Lower leg skin (tissue), 4 donors: ENCODE data around the gene DECR2. TPM values are rescaled to one million over a fixed set of nuclear protein-coding genes. Genes with fewer than 3 reads are reported as not detected.

ENCODE experiments used
- DNase-seq, 2 donors: peaks; one replicate each; pipeline ENCODE4 v3.0.0-alpha.2; 2019; ENCODE audit warnings: low spot score in 2 of 2
- H3K4me3 ChIP-seq: fragments of 200-600 bp; sonication (generic); 2 replicates; pipeline ENCODE4 v1.5.1; 2017; ENCODE audit warnings: mild to moderate bottlenecking, low read depth; ENCODE audit not compliant: poor library complexity, severe bottlenecking
- POLR2A ChIP-seq, 2 donors: fragments of 450-650 bp; IDR thresholded peaks; one replicate each; pipeline ENCODE4 v1.6.1; 2016 to 2017; ENCODE audit warnings: antibody characterized with exemption in 2 of 2, mild to moderate bottlenecking in 1 of 2, moderate library complexity in 1 of 2
- WGBS, 2 donors: methylation state at CpG; one replicate each; pipeline ENCODE4 v1.1.5; 2018; 5-methylcytosine and 5-hydroxymethylcytosine counted together
- intact Hi-C: fragments of 100-400 bp; cut with DNase I; formaldehyde crosslinking; loops from one replicate; pipeline ENCODE4 v1.15.0; 2023; ENCODE audit warnings: low total_unique reads
- total RNA-seq, 4 donors: library from RNA; depleted of rRNA; stranded (reverse); fragments of >200 nt; gene quantifications; one replicate each; pipeline ENCODE4 v1.1.0, GENCODE V29; 2016
- TF ChIP-seq, protein P1 (sequence below), 3 donors: fragments of 450-650 bp; IDR thresholded peaks; one replicate each; pipeline ENCODE4 v1.5.1; 2016; ENCODE audit warnings: antibody characterized with exemption in 3 of 3, mild to moderate bottlenecking in 3 of 3, moderate library complexity in 2 of 3

The DECR2 gene
- total RNA-seq, 4 donors from 2014 or later: 14.0 to 21.0 (median 18.8) TPM

DNA sequence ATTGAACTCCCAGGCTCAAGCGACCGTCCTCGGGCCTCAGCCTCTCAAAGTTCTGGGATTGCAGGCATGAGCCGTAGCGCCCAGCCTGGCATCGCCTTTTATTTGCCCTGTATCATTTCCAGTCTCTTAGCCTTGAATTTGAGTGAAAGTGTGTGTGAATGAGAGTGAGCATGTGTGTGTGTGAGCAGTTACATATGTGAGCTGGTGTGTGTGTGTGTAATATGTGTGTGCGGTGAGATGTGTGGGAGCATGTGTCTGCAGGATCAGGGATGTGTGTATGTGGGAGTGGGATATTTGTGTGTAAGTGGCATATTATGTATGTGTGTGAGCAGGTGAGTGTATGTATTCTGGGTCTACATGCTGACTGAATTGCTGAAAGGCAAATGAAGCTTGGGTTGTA lies 29.2 kb downstream of the DECR2 start:
- H3K4me3 ChIP-seq: no peak overlapping the region
- 95 to 96% methylated on average over 7 of the region's 7 CpGs for WGBS, 2 donors
- intact Hi-C loops: no loop called here
- TF ChIP-seq POLR2A (IDR thresholded peaks at IDR 0.05): no peak
- TF ChIP-seq, protein P1, sequence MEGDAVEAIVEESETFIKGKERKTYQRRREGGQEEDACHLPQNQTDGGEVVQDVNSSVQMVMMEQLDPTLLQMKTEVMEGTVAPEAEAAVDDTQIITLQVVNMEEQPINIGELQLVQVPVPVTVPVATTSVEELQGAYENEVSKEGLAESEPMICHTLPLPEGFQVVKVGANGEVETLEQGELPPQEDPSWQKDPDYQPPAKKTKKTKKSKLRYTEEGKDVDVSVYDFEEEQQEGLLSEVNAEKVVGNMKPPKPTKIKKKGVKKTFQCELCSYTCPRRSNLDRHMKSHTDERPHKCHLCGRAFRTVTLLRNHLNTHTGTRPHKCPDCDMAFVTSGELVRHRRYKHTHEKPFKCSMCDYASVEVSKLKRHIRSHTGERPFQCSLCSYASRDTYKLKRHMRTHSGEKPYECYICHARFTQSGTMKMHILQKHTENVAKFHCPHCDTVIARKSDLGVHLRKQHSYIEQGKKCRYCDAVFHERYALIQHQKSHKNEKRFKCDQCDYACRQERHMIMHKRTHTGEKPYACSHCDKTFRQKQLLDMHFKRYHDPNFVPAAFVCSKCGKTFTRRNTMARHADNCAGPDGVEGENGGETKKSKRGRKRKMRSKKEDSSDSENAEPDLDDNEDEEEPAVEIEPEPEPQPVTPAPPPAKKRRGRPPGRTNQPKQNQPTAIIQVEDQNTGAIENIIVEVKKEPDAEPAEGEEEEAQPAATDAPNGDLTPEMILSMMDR (IDR thresholded peaks at IDR 0.05): no peak
- no peak for DNase-seq

- no peak overlapping the region for H3K4me3 ChIP-seq
- 93 to 96% methylated on average over 6 of the region's 6 CpGs for WGBS, 2 donors
- no peak for DNase-seq
- TF ChIP-seq POLR2A (IDR thresholded peaks at IDR 0.05): no peak
- TF ChIP-seq, protein P1 (IDR thresholded peaks at IDR 0.05): no peak
- intact Hi-C loops: no loop called here
Observed at GRCh38 chr16:440627-441026, 38.9 kb downstream of the DECR2 start.

DNA sequence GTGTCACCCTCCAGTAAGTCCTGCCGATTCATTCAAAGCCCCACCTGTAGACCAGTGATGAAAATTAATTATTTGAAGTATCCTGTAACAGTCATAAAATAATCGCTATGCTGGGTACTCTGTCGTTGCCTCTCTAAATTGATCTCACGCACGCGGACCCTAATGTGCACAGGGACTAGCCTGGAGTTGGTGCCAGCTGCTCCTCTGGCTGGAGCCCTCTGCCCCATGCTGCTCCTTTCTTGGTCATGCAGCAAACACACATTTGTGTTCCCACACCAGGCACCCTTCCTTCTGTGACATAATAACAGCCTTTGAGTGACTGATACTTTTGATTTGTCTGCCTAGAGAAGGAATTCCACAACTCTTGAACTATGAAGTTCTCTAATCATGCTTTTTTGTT lies 39.8 kb downstream of the DECR2 start:
- 97% methylated on average over 6 of the region's 6 CpGs for WGBS, 2 donors
- no peak overlapping the region for H3K4me3 ChIP-seq
- DNase-seq: no peak
- intact Hi-C loops: no loop called here
- TF ChIP-seq, protein P1 (IDR thresholded peaks at IDR 0.05): no peak
- TF ChIP-seq POLR2A (IDR thresholded peaks at IDR 0.05): no peak

DNA sequence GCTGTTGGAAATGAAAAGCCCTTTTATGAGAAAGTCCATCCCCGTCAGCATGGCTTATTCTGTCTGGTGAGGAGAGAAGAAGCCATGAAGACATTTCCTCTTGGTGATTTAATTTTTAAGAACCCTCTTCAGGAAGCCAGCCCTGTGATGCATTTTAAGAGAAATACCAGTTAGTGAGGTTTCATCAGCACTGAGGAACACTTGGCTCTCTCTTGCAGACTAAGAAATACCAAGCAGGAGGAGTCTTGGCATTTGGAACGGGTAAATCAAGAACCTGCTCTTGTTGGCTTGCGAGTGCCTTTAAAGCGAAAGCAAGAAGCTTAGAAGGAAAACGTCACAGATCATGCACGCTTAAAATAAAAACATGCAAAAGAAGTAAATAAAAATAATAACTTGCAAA lies 41.3 kb downstream of the DECR2 start:
- H3K4me3 ChIP-seq: no peak overlapping the region
- 71 to 74% methylated on average over 6 of the region's 6 CpGs for WGBS, 2 donors
- DNase-seq: no peak
- intact Hi-C loops: no loop called here
- no peak for TF ChIP-seq POLR2A (IDR thresholded peaks at IDR 0.05)
- TF ChIP-seq, protein P1 (IDR thresholded peaks at IDR 0.05): no peak

- whole genome bisulfite sequencing, 2 donors: 89 to 94% methylated on average over 10 of the region's 10 CpGs
- no peak for TF ChIP-seq POLR2A (IDR thresholded peaks at IDR 0.05)
- TF ChIP-seq, protein P1 (IDR thresholded peaks at IDR 0.05): no peak
- H3K4me3 ChIP-seq: no peak overlapping the region
- no peak for DNase-seq
- intact Hi-C loops: no loop called here
Observed at GRCh38 chr16:444027-444426, 42.3 kb downstream of the DECR2 start.

- WGBS, 2 donors: 72 to 89% methylated on average over 4 of the region's 4 CpGs
- intact Hi-C loops: no loop called here
- TF ChIP-seq, protein P1 (IDR thresholded peaks at IDR 0.05): no peak
- no peak for TF ChIP-seq POLR2A (IDR thresholded peaks at IDR 0.05)
- no peak for DNase-seq
- H3K4me3 ChIP-seq: no peak overlapping the region
Observed at GRCh38 chr16:445566-445965, 43.9 kb downstream of the DECR2 start.
